ENCODE results near the gene EP400.

DNA sequence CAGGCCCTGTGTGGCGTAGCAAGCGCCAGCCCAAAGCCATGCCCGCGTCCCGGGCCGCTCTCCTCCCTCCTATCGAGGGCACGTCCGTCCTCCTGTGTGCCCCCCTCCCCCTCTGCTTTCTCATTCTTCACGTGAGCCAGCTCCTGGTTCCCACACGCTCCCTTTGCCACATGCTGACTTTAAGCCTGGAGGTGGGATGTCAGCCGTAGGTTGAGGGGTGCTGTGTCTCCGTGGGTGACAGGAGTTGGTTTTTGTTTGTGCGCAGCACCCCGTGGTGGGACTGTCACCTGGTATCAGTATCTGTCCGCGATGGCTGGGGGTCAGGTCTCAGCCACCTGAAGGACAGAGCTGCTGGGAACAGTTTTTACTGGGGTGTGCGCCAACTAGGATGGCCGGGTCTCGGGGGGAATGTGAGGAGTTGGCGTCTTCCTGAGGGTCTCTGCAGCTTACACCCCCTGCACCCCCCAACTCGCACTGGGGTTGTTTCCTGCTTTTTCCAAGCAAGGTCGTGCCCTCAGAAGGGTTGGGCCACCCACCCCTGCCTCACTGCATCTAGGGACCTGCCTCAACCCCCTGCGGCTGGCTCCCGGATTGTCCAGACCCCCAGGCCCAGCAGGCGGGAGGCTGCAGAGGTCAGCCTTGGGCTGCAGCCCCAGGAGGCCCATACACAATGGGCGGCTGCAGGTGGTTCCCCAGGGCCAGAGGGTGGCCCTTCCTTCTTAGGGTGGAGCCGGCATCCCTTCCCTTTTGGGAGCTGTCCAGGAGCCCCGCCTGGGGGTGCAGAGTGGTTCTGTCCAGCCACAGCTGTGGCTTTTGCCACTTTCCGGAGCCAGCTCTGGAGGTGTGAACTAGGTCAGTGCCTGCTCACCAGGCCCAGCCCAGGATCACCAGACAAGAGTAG is 48.1 kb upstream of the EP400 start:
- no peak for TF ChIP-seq CTCF (IDR thresholded peaks at IDR 0.05)
- no peak for TF ChIP-seq POLR2A (IDR thresholded peaks at IDR 0.05)

All from adrenal gland (tissue), 5 donors.